GM13976 (cell line): Measurements from ENCODE around the gene CHEK1.
"Not testable (repeated sequence)": the region's sequence is repeated elsewhere in the genome, so short reads cannot be mapped to it uniquely, and the experiment has no call there.

ENCODE experiments used
- DNase-seq: peaks from one replicate; pipeline ENCODE4 v3.0.0; 2012; ENCODE audit warnings: low spot score
- in situ Hi-C: fragments of 300-500 bp; cut with MboI; formaldehyde crosslinking; loops from one replicate; pipeline ENCODE4 v1.12.0; 2022; ENCODE audit warnings: low sequenced_read_pairs, mixed read lengths, inconsistent platforms; ENCODE audit not compliant: unreplicated experiment
- TF ChIP-seq, protein P1 (sequence below): IDR thresholded peaks from 2 replicates; pipeline ENCODE4 v1.5.1; 2012; ENCODE audit warnings: borderline replicate concordance, mild to moderate bottlenecking; ENCODE audit not compliant: insufficient read depth; ENCODE audit errors: extremely low read depth, missing control alignments, control extremely low read depth

CHEK1 gene

DNA sequence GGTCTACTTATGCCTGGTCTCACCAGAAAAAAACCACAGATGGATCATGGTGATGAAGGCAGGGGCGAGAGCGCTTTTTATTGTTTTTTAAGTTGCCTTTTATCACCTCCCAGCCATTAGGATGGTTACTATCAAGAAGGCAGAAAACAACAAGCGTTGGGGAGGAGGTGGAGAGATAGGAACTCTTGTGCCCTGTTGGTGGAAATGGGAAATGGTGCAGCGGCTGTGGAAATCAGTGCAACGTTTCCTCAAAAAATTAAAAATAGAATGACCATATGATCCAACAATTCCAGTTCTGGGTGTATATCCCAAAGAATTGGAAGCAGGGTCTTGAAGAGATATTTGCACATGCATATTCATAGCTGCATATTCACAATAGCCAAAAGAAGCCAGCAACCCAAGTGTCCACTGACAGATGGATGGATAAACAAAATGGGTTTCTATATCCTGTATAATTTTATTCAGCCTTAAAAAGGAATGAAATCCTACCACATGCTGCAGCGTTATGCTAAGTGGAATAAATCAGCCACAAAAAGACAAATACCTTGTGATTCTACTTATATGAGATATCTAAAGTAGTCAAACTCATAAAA, 76.2 kb downstream of the CHEK1 start:
- in situ Hi-C loops, result no loop called here
- DNase-seq, result no peak
- TF ChIP-seq, protein P1, sequence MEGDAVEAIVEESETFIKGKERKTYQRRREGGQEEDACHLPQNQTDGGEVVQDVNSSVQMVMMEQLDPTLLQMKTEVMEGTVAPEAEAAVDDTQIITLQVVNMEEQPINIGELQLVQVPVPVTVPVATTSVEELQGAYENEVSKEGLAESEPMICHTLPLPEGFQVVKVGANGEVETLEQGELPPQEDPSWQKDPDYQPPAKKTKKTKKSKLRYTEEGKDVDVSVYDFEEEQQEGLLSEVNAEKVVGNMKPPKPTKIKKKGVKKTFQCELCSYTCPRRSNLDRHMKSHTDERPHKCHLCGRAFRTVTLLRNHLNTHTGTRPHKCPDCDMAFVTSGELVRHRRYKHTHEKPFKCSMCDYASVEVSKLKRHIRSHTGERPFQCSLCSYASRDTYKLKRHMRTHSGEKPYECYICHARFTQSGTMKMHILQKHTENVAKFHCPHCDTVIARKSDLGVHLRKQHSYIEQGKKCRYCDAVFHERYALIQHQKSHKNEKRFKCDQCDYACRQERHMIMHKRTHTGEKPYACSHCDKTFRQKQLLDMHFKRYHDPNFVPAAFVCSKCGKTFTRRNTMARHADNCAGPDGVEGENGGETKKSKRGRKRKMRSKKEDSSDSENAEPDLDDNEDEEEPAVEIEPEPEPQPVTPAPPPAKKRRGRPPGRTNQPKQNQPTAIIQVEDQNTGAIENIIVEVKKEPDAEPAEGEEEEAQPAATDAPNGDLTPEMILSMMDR, result no peak

DNA sequence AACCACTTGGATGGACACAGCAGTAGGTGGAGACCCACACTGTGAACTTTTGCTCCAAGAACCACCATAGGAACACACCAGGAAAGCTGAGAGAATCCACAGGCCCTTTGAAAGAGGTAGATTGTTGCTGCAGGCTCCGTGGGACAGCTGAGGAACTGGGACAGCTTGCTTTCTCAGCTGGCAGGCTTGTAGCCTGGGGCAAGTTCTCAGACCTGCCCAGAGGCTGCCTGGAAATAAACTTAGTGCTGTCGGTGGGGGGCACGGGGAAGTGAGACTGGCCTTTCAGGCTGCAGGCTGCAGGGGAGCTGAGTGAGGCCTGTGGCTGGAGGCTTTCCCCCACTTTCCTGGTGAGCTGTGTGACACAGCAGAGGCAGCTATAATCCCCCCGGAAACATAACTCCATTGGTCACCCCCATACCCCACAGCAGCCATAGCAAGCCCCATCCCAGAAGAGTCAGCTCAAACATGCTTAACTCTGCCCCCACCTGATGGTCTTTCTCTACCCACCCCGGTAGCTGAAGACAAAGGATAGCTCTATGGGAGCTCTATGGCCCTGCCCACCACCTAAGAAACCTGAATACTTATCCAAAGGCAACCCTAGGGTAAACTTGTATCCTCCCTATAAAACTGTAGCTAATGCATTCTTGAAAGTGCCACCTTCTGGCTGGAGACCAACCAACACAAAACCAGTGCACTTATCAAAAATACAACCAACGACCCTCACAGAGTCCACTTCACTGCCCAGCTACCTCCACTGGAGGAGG, 77.1 kb downstream of the CHEK1 start:
- in situ Hi-C loops, result no loop called here
- no peak for DNase-seq
- TF ChIP-seq, protein P1, result no peak

DNA sequence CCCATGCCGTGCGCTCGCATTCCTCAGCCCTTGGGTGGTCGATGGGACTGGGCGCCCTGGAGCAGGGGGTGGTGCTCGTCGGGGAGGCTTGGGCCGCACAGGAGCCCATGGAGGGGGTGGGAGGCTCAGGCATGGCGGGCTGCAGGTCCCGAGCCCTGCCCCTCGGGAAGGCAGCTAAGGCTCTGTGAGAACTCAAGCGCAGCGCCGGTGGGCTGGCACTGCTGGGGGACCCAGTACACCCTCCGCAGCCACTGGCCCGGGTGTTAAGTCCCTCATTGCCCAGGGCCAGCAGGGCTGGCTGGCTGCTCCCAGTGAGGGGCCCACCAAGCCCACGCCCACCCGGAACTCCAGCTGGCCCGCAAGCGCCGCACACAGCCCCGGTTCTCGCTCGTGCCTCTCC, 79.7 kb downstream of the CHEK1 start:
- DNase-seq, in situ Hi-C loops: not testable (repeated sequence)

DNA sequence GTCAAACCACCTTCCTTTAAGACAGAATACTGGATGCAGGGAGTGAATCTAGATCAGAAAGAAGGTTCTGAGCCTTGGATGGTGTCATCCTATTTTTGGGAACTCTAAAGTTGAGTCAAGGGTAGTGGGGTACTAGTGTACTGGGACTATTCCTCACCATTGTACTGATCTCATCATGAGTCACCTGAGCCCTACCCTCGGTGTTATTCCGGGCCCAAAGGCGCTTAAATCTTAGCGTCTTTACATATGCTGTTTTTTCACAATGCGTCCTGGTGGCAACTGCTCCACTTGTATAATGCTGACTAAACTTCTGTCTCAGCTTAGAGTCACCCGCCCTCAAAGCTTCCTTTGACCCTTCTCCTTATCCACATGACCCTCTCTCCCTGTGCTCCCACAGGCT, 95.8 kb downstream of the CHEK1 start:
- DNase-seq, result no peak
- TF ChIP-seq, protein P1, result no peak
- in situ Hi-C loops, result no loop called here

DNA sequence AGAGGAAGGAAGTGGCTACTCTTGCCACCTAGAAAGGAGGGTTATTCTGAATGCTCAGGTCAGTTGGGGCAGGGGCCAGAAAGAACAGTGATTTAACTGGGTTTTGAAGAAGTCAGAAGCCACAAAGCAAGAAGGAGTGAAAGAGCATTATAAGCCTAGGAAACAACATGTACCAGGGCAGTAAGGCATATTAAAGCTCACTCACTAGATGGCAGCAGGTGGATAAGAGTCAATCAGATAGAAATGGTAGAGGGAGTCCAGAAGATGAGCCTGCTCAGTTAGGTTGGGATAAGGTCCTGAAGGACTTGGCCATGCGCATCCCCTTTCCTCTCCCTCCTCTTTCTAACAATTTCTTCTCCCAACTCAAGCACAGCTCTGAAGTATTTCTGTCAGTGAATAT, 99.2 kb downstream of the CHEK1 start:
- TF ChIP-seq, protein P1, result no peak
- DNase-seq, result no peak
- in situ Hi-C loops, result no loop called here
